HCT116 (cell line): Measurements from ENCODE around the gene SNX3.

Experiments
- CEBPB ChIP-seq: IDR thresholded peaks from 2 replicates; pipeline ENCODE4 v1.6.1; 2012; ENCODE audit warnings: low read depth
- CTCF ChIP-seq, 3 experiments: fragments of 200-600 bp in 1 of 3; sonication (generic) in 1 of 3; IDR thresholded peaks in 2 of 3; conservative IDR thresholded peaks in 1 of 3; 2 replicates each; pipeline ENCODE4 v1.5.1; 2012 to 2017; ENCODE audit warnings: low read depth in 2 of 3, low read length in 2 of 3, antibody characterized with exemption in 1 of 3, borderline replicate concordance in 1 of 3, control low read depth in 1 of 3, mild to moderate bottlenecking in 1 of 3, mixed read lengths in 1 of 3, mixed run types in 1 of 3, moderate library complexity in 1 of 3; ENCODE audit not compliant: insufficient read depth in 1 of 3
- EZH2 ChIP-seq: fragments of 200-600 bp; sonication (generic); IDR thresholded peaks from 2 replicates; pipeline ENCODE4 v1.6.1; 2017; ENCODE audit warnings: antibody characterized with exemption, mixed run types
- POLR2A ChIP-seq: IDR thresholded peaks from 2 replicates; pipeline ENCODE4 v1.7.0; 2011; ENCODE audit warnings: borderline replicate concordance; ENCODE audit not compliant: insufficient read depth, insufficient read length; ENCODE audit errors: extremely low read depth
- POLR2AphosphoS5 ChIP-seq: IDR thresholded peaks from 2 replicates; pipeline ENCODE4 v1.6.1; 2011; ENCODE audit warnings: mild to moderate bottlenecking, low read depth, low read length, moderate library complexity
- RAD21 ChIP-seq: IDR thresholded peaks from 2 replicates; pipeline ENCODE4 v1.6.1; 2012; ENCODE audit warnings: low read depth, mild to moderate bottlenecking
- SIN3A ChIP-seq: IDR thresholded peaks from 2 replicates; pipeline ENCODE4 v1.6.1; 2012; ENCODE audit warnings: low read depth
- TCF7L2 ChIP-seq: IDR thresholded peaks from 2 replicates; pipeline ENCODE4 v1.7.0; 2011; ENCODE audit warnings: borderline replicate concordance, inconsistent platforms; ENCODE audit not compliant: insufficient read depth, insufficient read length; ENCODE audit errors: extremely low read depth
- YY1 ChIP-seq: IDR thresholded peaks from 2 replicates; pipeline ENCODE4 v1.6.1; 2011; ENCODE audit warnings: low read length, low read depth, moderate library complexity, mild to moderate bottlenecking; ENCODE audit not compliant: insufficient replicate concordance; ENCODE audit errors: extremely low read depth
- TF ChIP-seq, protein P1 (sequence below): IDR thresholded peaks from 2 replicates; pipeline ENCODE4 v1.6.1; 2012
- TF ChIP-seq, protein P2 (sequence below): IDR thresholded peaks from 2 replicates; pipeline ENCODE4 v1.6.1; 2012

DNA sequence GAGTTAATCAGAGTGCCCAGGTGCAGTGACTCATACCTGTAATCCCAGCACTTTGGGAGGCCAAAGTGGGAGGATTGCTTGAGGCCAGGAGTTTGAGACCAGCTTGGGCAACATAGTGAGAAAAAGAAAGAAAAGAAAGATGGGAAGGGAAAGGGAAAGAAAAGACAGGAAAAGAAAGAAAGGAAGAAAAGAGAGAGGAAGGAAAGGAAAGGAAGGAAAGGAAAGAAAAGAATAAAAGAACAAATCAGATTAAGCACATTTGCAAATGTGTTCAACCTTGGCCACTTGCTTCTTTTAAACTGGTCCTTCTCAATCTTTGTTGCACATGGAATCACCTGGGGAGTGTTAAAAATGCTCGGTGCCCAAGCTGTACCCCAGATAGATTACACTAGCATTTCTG lies 67.0 kb downstream of the SNX3 start:
- TF ChIP-seq RAD21 (no peak), SIN3A (no peak), CEBPB (no peak), TCF7L2 (no peak), CTCF (IDR thresholded peaks at IDR 0.05 in 2 of 3, conservative IDR thresholded peaks at IDR 0.05 in 1 of 3; ENCODE audit: borderline replicate concordance in 1 of 3, insufficient read depth in 1 of 3, low read depth in 2 of 3, low read length in 2 of 3) (no peak), YY1 (no peak), EZH2 (no peak), POLR2A (no peak), POLR2AphosphoS5 (no peak)
- TF ChIP-seq, protein P1, sequence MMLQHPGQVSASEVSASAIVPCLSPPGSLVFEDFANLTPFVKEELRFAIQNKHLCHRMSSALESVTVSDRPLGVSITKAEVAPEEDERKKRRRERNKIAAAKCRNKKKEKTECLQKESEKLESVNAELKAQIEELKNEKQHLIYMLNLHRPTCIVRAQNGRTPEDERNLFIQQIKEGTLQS, result no peak
- TF ChIP-seq, protein P2, sequence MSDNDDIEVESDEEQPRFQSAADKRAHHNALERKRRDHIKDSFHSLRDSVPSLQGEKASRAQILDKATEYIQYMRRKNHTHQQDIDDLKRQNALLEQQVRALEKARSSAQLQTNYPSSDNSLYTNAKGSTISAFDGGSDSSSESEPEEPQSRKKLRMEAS, result no peak
